ENCODE results near the gene RFPL2.
"Not testable (repeated sequence)": the region's sequence is repeated elsewhere in the genome, so short reads cannot be mapped to it uniquely, and the experiment has no call there.

The RFPL2 gene

GRCh38 chr22:32204040-32204855, 625 bp downstream of the RFPL2 start:
- DNase-seq: no peak

- DNase-seq: no peak
These were observed 1.5 kb downstream of the RFPL2 start for GRCh38 chr22:32203181-32204039.

- no peak for DNase-seq
These were observed 2.2 kb downstream of the RFPL2 start for GRCh38 chr22:32202539-32203180.

- DNase-seq: no peak
These were observed 2.7 kb downstream of the RFPL2 start for GRCh38 chr22:32202161-32202538.

GRCh38 chr22:32200752-32201151, 4.1 kb downstream of the RFPL2 start:
- DNase-seq: no peak

GRCh38 chr22:32199961-32200360, 4.9 kb downstream of the RFPL2 start:
- DNase-seq: no peak

- no peak for DNase-seq
These were observed 5.5 kb downstream of the RFPL2 start for GRCh38 chr22:32199341-32199740.

GRCh38 chr22:32197553-32198226, 7.2 kb downstream of the RFPL2 start:
- not testable (repeated sequence) for DNase-seq

- not testable (repeated sequence) for DNase-seq
These were observed 9.0 kb downstream of the RFPL2 start for GRCh38 chr22:32195900-32196299.

- DNase-seq: not testable (repeated sequence)
These were observed 11.5 kb downstream of the RFPL2 start for GRCh38 chr22:32193346-32193745.

- not testable (repeated sequence) for DNase-seq
These were observed 13.9 kb downstream of the RFPL2 start for GRCh38 chr22:32191021-32191420.

- DNase-seq: no peak
These were observed 19.1 kb downstream of the RFPL2 start for GRCh38 chr22:32185821-32186220.

- no peak for DNase-seq
These were observed 21.2 kb downstream of the RFPL2 start for GRCh38 chr22:32183625-32184024.

- DNase-seq: no peak
These were observed 23.8 kb downstream of the RFPL2 start for GRCh38 chr22:32181043-32181442.

GRCh38 chr22:32177221-32177765, 27.6 kb downstream of the RFPL2 start:
- DNase-seq: no peak

GRCh38 chr22:32175683-32176644, 28.9 kb downstream of the RFPL2 start:
- DNase-seq: no peak

GRCh38 chr22:32175115-32175514, 29.8 kb downstream of the RFPL2 start:
- no peak for DNase-seq

- no peak for DNase-seq
These were observed 39.2 kb downstream of the RFPL2 start for GRCh38 chr22:32165681-32166080.

GRCh38 chr22:32164075-32164860, 40.6 kb downstream of the RFPL2 start:
- DNase-seq: no peak

- DNase-seq: not testable (repeated sequence)
These were observed 44.5 kb downstream of the RFPL2 start for GRCh38 chr22:32160411-32160810.
